ENCODE results near the gene YY2.
"Not testable (repeated sequence)": the region's sequence is repeated elsewhere in the genome, so short reads cannot be mapped to it uniquely, and the experiment has no call there.

YY2 gene

GRCh38 chrX:21853578-21853977, 2.2 kb upstream of the YY2 start:
- H3K27me3 Mint-ChIP-seq = no peaks in the 10 kb centered on the region
- H3K27ac Mint-ChIP-seq = no peak overlapping the region
- H3K4me3 Mint-ChIP-seq = no peak overlapping the region
- no peaks in the 10 kb centered on the region for H3K9me3 Mint-ChIP-seq
- H3K36me3 Mint-ChIP-seq = peaks cover 36% of the 10 kb centered on the region
- ATAC-seq = no peak
- no peaks in the 10 kb centered on the region for H3K4me1 Mint-ChIP-seq

GRCh38 chrX:21856504-21856903, 717 bp downstream of the YY2 start:
- no peaks in the 10 kb centered on the region for H3K27me3 Mint-ChIP-seq
- ATAC-seq = no peak

GRCh38 chrX:21863241-21863640, 7.5 kb downstream of the YY2 start:
- no peaks in the 10 kb centered on the region for H3K4me1 Mint-ChIP-seq
- no peak for ATAC-seq
- no peak overlapping the region for H3K4me3 Mint-ChIP-seq
- H3K27ac Mint-ChIP-seq = no peak overlapping the region
- H3K27me3 Mint-ChIP-seq = no peaks in the 10 kb centered on the region
- peaks cover 12% of the 10 kb centered on the region for H3K36me3 Mint-ChIP-seq
- no peaks in the 10 kb centered on the region for H3K9me3 Mint-ChIP-seq

More at GRCh38 chrX:21856504-21856903, 717 bp downstream of the YY2 start:
- H3K4me1 Mint-ChIP-seq = no peaks in the 10 kb centered on the region
- peaks cover 36% of the 10 kb centered on the region for H3K36me3 Mint-ChIP-seq
- H3K4me3 Mint-ChIP-seq = no peak overlapping the region
- H3K9me3 Mint-ChIP-seq = no peaks in the 10 kb centered on the region
- no peak overlapping the region for H3K27ac Mint-ChIP-seq

GRCh38 chrX:21865436-21865835, 9.6 kb downstream of the YY2 start:
- Mint-ChIP-seq H3K27ac (no peak overlapping the region), H3K9me3 (no peaks in the 10 kb centered on the region), H3K4me1 (no peaks in the 10 kb centered on the region), H3K27me3 (no peaks in the 10 kb centered on the region), H3K36me3 (peaks cover 17% of the 10 kb centered on the region), H3K4me3 (no peak overlapping the region)
- ATAC-seq = no peak

GRCh38 chrX:21870494-21870893, 14.7 kb downstream of the YY2 start:
- no peaks in the 10 kb centered on the region for H3K4me1 Mint-ChIP-seq
- H3K27me3 Mint-ChIP-seq = no peaks in the 10 kb centered on the region
- no peaks in the 10 kb centered on the region for H3K9me3 Mint-ChIP-seq
- H3K27ac Mint-ChIP-seq = no peak overlapping the region
- peaks cover 14% of the 10 kb centered on the region for H3K36me3 Mint-ChIP-seq
- no peak for ATAC-seq
- H3K4me3 Mint-ChIP-seq = no peak overlapping the region

GRCh38 chrX:21873063-21873775, 17.4 kb downstream of the YY2 start:
- H3K27me3 Mint-ChIP-seq = no peaks in the 10 kb centered on the region
- no peaks in the 10 kb centered on the region for H3K4me1 Mint-ChIP-seq
- no peak overlapping the region for H3K27ac Mint-ChIP-seq
- H3K4me3 Mint-ChIP-seq = no peak overlapping the region
- no peaks in the 10 kb centered on the region for H3K9me3 Mint-ChIP-seq
- H3K36me3 Mint-ChIP-seq = peaks cover 16% of the 10 kb centered on the region
- ATAC-seq = no peak

GRCh38 chrX:21874182-21874581, 18.4 kb downstream of the YY2 start:
- H3K27me3 Mint-ChIP-seq, ATAC-seq, H3K4me1 Mint-ChIP-seq: not testable (repeated sequence)

GRCh38 chrX:21875013-21875412, 19.2 kb downstream of the YY2 start:
- H3K27me3 Mint-ChIP-seq = no peaks in the 10 kb centered on the region
- H3K27ac Mint-ChIP-seq = no peak overlapping the region
- no peaks in the 10 kb centered on the region for H3K9me3 Mint-ChIP-seq
- ATAC-seq = no peak
- H3K4me1 Mint-ChIP-seq = no peaks in the 10 kb centered on the region
- H3K4me3 Mint-ChIP-seq = no peak overlapping the region
- H3K36me3 Mint-ChIP-seq = peaks cover 8% of the 10 kb centered on the region

More at GRCh38 chrX:21874182-21874581, 18.4 kb downstream of the YY2 start:
- H3K36me3 Mint-ChIP-seq, H3K27ac Mint-ChIP-seq, H3K9me3 Mint-ChIP-seq, H3K4me3 Mint-ChIP-seq: not testable (repeated sequence)

GRCh38 chrX:21881881-21882574, 26.2 kb downstream of the YY2 start:
- ATAC-seq = no peak
- Mint-ChIP-seq H3K36me3 (peaks cover 6% of the 10 kb centered on the region), H3K4me3 (no peak overlapping the region), H3K4me1 (no peaks in the 10 kb centered on the region), H3K27ac (no peak overlapping the region), H3K27me3 (no peaks in the 10 kb centered on the region), H3K9me3 (no peaks in the 10 kb centered on the region)

- no peak for ATAC-seq
- no peaks in the 10 kb centered on the region for H3K4me1 Mint-ChIP-seq
- H3K4me3 Mint-ChIP-seq = no peak overlapping the region
- peaks cover 6% of the 10 kb centered on the region for H3K36me3 Mint-ChIP-seq
- H3K9me3 Mint-ChIP-seq = no peaks in the 10 kb centered on the region
- H3K27ac Mint-ChIP-seq = no peak overlapping the region
- no peaks in the 10 kb centered on the region for H3K27me3 Mint-ChIP-seq
These were observed 27.5 kb downstream of the YY2 start for GRCh38 chrX:21883258-21883657.

- no peak overlapping the region for H3K4me3 Mint-ChIP-seq
- no peaks in the 10 kb centered on the region for H3K27me3 Mint-ChIP-seq
- ATAC-seq = no peak
These were observed 29.8 kb downstream of the YY2 start for GRCh38 chrX:21885568-21885967.

GRCh38 chrX:21905313-21905712, 49.5 kb downstream of the YY2 start:
- H3K27me3 Mint-ChIP-seq = no peaks in the 10 kb centered on the region
- no peaks in the 10 kb centered on the region for H3K36me3 Mint-ChIP-seq
- H3K4me3 Mint-ChIP-seq = no peak overlapping the region
- ATAC-seq = no peak
- H3K9me3 Mint-ChIP-seq = no peaks in the 10 kb centered on the region
- H3K4me1 Mint-ChIP-seq = no peaks in the 10 kb centered on the region
- no peak overlapping the region for H3K27ac Mint-ChIP-seq

More at GRCh38 chrX:21885568-21885967, 29.8 kb downstream of the YY2 start:
- H3K9me3 Mint-ChIP-seq = no peaks in the 10 kb centered on the region
- no peaks in the 10 kb centered on the region for H3K4me1 Mint-ChIP-seq
- H3K36me3 Mint-ChIP-seq = peaks cover 6% of the 10 kb centered on the region
- no peak overlapping the region for H3K27ac Mint-ChIP-seq

- Mint-ChIP-seq H3K4me1 (no peaks in the 10 kb centered on the region), H3K4me3 (no peak overlapping the region), H3K9me3 (no peaks in the 10 kb centered on the region), H3K36me3 (peaks cover under 1% of the 10 kb centered on the region), H3K27me3 (no peaks in the 10 kb centered on the region), H3K27ac (no peak overlapping the region)
- ATAC-seq = no peak
These were observed 50.2 kb downstream of the YY2 start for GRCh38 chrX:21905953-21906352.

GRCh38 chrX:21907260-21907659, 51.5 kb downstream of the YY2 start:
- Mint-ChIP-seq H3K36me3 (peaks cover 5% of the 10 kb centered on the region), H3K27me3 (no peaks in the 10 kb centered on the region), H3K9me3 (no peaks in the 10 kb centered on the region), H3K27ac (no peak overlapping the region), H3K4me3 (no peak overlapping the region), H3K4me1 (no peaks in the 10 kb centered on the region)
- no peak for ATAC-seq

Measured in stimulated activated memory B cell treated with anti-CD40 and anti-IgM and Interleukin-4, amounts not matched to agents 10 μg/mL and 1 μg/mL and 100 μg/mL, for 72 hours (primary cell).